ENCODE data around the gene INTS11. TPM values are rescaled to one million over a fixed set of nuclear protein-coding genes. Genes with fewer than 3 reads are reported as not detected.

The INTS11 gene
- total and polyA plus RNA-seq, 2 of the 13 experiments (the other 11 are each of a cell fraction or from before 2014, with no cell fraction given): 52.8 to 94.8 TPM

- TF ChIP-seq ATF2 (CRISPR knock-in tag; IDR thresholded peaks at IDR 0.05) (peak; percentile 16; the same call in 1 of the 2 replicates), RAD21 (CRISPR knock-in tag; IDR thresholded peaks at IDR 0.05) (peak; percentile 79; the same call in 1 of the 2 replicates), ZNF569 (CRISPR knock-in tag; IDR thresholded peaks at IDR 0.05; ENCODE audit: borderline replicate concordance) (no peak), RFX1 (IDR thresholded peaks at IDR 0.05) (no peak), ZBTB33 (CRISPR knock-in tag; IDR thresholded peaks at IDR 0.05) (peak; percentile 98), ZNF333 (CRISPR knock-in tag; IDR thresholded peaks at IDR 0.05; ENCODE audit: borderline replicate concordance) (no peak), ZNF747 (CRISPR knock-in tag; IDR thresholded peaks at IDR 0.05; ENCODE audit: borderline replicate concordance) (0 out of 2 replicates have a peak, but pooled peaks have one; percentile 42), HMGXB3 (CRISPR knock-in tag; IDR thresholded peaks at IDR 0.05; ENCODE audit: borderline replicate concordance) (no peak), ZNF644 (CRISPR knock-in tag; IDR thresholded peaks at IDR 0.05; ENCODE audit: low read depth) (no peak), UBTF (CRISPR knock-in tag; IDR thresholded peaks at IDR 0.05) (peak; percentile 58), ARNT (IDR thresholded peaks at IDR 0.05) (no peak), SALL1 (CRISPR knock-in tag; IDR thresholded peaks at IDR 0.05) (peak; percentile 45; the same call in 1 of the 2 replicates), ZNF30 (CRISPR knock-in tag; IDR thresholded peaks at IDR 0.05) (0 out of 2 replicates have a peak, but pooled peaks have one; percentile 50), ARNT2 (CRISPR knock-in tag; IDR thresholded peaks at IDR 0.05; ENCODE audit: low read depth) (0 out of 2 replicates have a peak, but pooled peaks have one; percentile 23), RFX5 (IDR thresholded peaks at IDR 0.05; ENCODE audit: low read depth, low read length) (no peak), SNAI1 (CRISPR knock-in tag; IDR thresholded peaks at IDR 0.05; ENCODE audit: borderline replicate concordance) (0 out of 2 replicates have a peak, but pooled peaks have one; percentile 43)
Measured at GRCh38 chr1:1291548-1292441, 32.7 kb downstream of the INTS11 start (continued).
